Amygdala (tissue), 56 donors: Measurements from ENCODE around the gene CACNG4.
A peak's percentile ranks its signal among the peaks of the same experiment; 100 is the strongest.

ENCODE experiments used
- DNase-seq, 56 donors: peaks; one replicate each; lab custom pipeline; 2025; lab: John Stamatoyannopoulos, UW

Gene CACNG4

DNA sequence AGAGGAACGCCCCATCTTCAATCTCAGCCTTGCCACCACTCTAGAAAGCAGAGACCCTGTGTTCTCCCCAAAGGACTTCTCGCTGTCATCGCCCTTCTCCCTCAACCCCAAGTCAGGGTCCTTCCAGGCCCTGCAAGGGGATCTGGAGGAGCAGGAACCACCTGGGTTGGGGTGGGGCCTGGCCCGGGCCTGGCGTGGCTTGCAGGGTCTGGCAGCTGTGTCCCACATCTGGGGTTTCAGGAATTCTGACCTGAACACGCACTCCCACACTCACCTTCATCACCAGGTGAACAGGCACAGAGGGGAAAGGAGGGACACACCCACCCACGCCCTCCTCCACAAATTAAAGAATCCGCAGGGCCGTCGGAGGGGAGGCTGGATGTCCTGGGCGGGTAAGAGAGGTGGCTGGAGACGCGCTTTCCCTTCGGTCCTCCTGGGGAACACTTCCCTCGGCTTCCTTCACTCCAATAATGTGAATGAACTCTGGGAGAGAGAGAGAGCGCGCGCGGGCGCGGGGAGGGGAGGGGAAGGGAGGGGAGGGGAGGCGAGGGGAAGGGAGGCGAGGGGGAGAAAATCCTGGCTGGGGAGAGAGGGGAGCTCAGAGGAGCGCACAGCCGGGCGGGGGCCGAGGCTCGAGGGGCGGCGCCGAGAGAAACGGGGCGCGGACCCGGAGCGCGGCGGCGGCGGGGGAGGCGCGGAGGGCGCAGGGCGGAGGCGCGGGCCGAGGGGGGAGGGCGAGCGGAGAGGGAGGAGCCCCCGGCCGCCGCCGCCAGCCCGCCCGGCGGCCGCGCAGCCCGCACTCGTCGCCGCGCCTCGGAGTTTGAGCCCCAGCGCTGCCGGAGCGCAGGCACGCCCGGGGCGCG, at the start of gene CACNG4:
TSS of gene CACNG4 (plus strand) at position 799 of the 863 bp plus-strand sequence. CDS start 205 bp downstream, outside the sequence.
- DNase-seq = peak in 8 of 56 donors; percentile 7 to 52 (median 25)

DNA sequence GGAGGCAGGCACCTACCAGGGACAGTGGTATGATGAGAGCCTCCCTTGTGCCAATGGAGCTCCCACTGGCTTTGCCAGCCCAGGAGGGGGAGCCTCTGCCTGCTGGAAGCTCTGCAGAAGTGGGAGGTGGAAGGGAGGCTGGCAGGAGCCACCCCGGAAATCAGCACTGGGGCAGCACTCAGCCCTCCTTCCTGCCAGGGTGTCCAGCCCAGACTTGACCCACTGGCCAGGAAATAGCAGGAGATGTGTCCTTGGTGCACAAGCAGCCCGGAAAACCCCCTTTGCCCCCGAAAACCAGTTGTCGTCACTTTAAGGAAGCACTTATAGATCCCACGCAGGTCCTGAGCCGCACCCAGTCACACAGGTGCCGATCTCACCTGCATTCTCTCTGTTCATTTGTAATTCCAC, 49.3 kb upstream of the CACNG4 start:
- peak in 2 of 56 donors; percentile 4 to 17 for DNase-seq

DNA sequence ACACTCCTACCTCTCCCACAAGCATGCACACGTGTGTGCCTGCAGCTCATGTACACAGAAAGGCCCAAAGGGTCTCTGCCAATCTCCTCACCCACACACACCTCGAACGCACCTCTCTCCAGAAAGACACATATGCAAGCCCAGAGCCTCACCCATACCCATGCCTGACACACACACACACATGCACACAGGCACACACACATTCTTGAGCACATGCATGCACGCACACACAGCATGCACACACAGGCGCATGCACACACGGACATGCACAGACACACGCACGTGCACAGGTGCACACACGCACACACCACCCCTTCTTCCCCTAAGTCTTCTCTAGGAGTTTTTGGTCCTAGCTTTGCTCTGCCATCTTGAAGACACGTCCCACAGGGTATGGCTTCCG, 48.7 kb upstream of the CACNG4 start:
- no peak for DNase-seq

DNA sequence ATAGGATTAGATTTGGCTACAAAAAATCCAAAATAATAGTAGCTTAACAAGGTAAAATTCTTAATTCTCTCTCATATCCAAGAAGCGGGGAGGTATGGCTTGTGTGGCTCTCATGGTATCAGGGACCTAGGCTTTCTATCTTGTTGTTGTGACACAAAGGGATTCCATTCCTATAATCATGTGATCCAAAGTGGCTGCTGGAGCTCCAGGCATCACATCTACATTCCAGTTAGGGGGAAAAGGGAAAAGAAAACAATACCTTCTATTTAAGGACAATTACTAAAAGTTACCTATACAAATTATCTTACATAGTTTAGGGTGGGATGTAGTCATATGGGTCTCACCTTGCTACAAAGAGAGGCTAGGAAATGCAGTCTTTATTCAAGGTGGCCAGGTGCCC, 47.6 kb upstream of the CACNG4 start:
- no peak for DNase-seq

DNA sequence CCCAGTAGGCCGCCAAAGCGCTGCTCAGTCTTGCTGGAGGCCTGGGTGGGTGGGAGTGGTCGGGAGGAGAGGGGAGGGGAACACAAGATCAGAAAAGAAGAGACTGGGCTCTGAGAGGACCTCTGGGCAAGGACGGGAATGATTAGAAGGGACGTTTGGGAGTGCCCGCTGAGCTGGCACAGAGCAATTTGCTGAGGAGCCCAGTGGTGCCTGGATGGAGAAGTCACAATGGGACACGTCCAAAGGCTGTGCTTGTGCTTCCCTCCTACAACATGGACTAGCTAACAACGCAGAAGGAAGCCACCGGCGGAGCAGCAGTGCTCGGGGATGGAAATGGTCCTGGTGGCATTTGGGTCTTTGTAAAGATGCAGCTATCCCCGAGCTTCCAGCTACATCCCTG, 45.6 kb upstream of the CACNG4 start:
- no peak for DNase-seq

DNA sequence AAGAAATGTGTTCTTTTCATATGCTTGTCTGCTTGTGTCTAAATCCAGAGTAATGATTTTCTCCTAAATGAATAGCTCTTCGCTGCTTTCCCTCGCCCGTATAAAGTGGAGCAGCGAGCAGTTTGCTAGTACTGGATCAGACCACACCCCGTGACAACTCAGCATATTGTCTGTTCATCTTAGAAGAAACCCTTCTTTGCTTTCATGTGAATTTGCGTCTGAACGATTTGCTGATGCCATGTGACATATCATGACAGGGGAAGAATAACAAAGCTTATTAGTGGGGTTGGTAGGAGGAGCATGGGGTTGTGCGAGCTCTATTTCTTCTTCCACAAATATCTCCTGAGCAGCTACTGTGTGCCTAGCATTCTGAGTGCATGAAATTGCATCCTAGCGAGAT, 44.1 kb upstream of the CACNG4 start:
- DNase-seq = no peak

DNA sequence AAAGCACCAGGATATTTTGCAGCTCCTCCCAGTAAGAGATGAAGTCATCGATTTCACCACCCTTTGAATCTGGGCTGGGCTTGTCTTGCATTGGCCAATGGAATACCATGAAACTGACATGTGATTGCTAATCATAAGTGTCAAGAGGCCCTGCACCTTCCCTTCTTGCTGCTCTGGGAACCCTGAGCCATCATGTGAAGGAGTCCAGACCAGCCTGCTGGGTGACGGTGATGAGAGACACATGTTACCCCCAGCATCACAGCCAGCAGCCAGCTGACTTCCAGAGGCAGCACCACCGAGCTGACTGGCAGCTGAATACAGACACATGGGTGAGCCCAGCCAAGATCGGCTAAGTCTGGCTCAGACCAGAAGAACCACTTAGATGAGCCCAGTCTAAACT, 43.6 kb upstream of the CACNG4 start:
- no peak for DNase-seq

DNA sequence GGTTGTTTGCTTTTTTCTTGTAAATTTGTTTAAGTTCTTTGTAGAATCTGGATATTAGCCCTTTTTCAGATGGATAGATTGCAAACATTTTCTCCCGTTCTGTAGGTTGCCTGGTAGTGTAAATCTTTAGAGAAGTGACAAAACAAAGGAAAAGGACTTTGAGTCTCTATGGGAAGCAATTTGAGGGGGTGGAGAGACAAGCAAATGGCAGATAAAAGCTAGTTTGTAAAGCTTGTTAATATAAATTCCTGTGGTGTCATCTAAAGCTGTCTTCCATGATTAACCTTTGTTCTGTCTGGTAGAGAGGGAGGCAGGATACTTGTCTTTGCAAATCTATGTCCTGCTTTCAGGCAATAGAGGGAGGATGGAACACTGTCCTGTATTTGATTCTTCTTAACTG, 40.6 kb upstream of the CACNG4 start:
- DNase-seq = no peak

DNA sequence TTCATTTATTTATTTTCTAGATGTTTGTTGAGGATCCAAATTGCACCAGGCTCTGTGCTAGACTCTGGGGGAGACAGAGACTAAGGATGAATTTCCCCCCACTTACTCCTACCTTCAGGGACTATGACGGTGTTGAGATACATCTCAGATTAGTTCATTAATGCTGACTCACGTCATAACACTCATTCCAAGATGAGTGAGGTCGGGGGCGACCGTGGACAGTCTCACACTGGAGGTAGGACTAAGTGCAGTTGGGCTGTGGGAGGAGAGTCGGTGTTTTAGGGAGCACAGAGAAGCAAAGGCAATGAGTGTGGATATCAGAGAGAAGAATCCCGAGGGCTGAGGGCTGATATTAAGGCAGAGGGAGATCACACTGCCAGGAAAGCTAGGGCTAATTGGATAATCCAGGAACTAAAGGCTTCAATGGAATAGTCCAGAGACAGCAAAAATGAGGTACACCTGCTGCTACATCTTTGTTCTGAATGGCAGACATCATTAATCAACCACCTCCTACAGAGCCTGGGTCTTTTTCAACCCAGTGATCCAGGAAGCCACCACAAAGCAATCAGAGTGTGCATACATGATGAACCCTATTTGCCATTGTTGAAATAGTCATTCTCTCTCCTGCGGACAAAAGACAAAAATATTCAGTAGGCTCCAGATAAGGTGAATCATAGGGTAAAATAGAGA, 38.6 kb upstream of the CACNG4 start:
- no peak for DNase-seq

DNA sequence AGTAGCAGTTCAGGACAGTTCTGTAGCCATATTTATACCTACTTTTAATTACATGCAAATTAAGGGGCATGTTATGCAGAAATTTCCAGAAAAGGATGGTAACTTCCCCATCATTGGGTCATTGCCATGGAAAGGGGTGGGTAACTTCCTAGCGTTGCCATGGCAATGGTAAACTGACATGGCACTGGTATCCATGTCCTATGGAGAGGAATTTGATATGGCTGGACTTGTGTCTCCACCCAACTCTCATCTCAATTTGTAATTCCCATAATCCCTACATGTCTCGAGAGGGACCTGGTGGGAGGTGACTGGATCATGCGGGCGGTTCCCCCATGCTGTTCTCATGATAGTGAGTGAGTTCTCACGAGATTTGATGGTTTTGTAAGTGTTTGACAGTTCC, 35.6 kb upstream of the CACNG4 start:
- DNase-seq = no peak

DNA sequence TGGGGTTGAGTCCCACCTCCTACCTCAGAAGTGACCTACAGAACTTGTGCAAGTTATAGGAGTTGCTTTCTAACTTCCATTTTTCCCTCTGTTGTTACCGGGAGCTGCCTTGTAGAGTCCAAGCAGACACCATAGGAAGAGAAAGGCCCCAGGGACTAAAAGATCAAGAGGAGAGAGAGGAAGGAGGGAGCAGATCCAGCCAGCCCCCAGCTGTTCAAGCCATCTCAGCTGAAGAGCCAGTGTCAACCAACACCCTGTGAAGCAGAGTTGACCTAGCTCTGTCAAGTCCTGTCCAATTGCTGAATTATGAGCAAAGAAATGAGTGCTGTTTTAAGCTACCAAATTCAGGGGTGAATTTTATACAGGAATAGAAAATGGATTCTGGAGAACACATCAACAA, 34.9 kb upstream of the CACNG4 start:
- DNase-seq = no peak

DNA sequence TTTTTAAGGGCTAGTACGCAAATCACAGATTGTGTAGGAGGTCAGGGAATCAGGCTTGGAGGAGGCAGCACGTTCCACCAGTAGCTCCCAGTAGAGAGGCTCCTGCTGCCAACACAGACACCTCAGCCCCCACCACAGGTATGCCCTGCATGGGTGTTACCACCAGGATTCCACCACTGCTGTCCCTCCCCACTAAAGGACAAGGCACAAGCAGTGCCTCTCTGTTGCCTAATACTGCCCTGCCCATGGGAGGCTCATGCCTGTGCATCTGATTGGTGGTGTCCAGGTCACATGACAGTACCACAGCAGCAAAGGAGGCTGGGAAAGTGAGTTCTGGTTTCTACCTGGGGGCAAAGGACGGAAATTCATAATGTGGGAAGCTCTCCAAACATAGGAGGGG, 33.6 kb upstream of the CACNG4 start:
- peak in 3 of 56 donors; percentile 6 to 16 (median 7) for DNase-seq

DNA sequence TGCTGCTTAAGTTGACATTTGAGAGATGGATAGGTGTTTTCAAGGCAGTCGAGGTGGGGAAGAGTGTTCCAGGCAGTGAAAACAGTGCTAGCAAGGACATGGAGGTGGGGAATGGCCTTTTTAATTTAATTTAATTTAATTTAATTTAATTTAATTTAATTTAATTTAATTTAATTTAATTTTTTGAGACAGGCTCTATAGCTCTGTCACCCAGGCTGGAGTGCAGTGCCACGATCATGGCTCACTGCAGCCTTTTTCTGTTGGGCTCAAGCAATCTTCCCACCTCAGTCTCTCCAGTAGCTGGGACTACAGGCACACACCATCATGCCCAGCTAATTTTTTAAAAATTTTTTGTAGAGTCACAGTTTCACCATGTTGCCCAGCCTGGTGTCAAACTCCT, 32.2 kb upstream of the CACNG4 start:
- DNase-seq = no peak

DNA sequence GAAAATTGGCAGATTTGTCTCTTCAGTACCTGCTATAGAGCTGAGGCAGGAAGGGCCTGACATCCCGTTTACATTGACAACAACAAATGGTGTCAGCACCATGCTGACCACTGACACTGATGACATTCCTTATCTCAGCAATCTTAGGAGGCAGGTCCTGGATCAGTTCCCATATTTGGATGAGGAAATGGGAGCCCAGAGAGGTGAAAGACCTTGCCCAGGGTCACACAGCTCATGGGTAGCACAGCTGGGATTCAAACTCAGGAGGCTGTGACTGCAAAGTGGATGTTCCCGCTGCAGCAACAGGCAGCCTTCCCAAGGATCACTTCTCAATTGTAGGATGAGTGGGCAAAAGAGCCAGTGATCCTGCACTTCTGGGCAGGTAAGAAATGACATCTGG, 30.5 kb upstream of the CACNG4 start:
- DNase-seq = no peak

DNA sequence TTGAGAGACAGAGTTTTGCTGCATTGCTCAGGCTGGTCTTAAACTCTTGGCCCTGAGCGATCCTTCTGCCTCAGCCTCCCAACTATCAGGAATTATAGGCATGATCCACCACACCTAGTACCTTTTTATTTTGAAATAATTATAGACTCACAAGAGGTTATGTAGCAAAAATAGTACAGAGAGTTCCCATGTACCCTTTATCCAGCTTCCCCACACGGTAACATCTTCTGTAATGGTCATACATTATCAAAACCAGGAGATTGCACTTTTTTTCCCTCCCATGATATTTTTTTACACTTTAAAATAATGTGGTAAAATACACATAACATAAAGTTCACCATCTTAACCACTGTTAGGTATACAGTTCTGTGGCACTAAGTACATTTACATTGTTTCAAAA, 28.8 kb upstream of the CACNG4 start:
- DNase-seq = no peak

DNA sequence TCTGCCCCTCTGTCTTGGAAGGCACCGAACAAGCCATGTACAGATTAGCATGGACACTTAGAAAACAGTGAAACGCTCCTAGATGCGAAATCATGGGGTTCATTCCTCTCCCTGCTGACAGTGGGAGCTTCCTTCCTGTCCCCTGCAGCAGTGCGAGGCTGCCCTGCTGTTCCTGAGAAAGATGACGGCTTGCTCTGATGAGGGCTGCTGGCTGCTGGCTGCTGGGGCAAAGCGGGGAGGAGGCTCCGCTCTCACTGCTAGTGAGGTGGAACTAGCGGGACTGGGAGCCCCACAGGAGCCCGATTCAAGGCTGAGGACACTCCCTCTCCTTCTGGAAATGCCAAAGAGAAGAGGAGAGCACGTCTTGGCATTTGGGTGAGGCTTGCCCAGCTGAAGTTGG, 25.9 kb upstream of the CACNG4 start:
- no peak for DNase-seq

DNA sequence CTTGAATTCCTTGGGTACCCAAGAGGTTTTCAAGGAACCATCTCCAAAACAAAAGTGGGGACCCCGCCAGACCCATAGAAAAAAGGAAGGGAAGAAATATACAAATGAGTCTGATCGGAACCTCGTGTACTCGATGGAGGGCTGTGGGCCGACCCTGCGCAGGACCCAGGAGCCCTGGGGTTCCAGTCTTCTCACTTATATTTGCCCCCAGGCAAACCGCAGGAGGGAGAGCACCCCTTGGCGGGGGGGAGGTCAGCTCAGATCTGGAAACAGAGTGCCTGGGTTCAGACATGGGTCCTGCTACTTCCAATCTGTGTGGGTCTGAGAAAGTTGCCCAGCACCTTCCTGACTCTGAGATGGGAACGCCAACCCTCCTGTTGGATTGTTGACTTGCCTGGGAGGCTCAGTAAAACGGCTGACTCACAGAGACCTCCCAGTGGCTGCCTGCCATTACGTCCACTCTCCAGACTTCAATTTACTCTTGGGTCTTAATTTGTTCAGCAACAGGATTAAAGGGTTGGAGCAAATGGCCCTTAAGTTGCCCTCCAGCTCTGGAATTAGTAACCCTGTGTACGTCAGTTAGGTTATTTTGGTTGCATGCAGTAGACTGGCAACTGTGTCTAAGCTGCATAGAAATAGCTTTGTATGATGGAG, 24.9 kb upstream of the CACNG4 start:
- DNase-seq = no peak

DNA sequence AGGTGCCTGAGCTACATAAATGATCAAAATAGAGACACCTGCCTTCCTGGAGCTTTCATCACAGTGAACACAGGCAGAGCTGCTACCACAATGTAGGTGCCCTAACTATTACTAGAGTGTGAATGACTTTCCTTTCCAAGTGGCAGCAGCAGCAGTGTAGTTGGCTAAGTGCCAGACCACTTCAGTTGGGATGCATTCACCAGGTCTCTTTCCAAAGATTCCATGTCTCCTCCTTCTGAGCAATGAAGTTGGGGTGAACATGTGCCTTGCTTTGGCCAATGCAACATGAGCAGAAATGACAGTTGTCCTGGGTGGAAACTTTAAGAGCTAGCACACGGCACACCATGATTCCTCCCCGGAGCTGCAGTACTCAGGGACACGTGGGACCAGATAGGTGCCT, 23.3 kb upstream of the CACNG4 start:
- DNase-seq = no peak

DNA sequence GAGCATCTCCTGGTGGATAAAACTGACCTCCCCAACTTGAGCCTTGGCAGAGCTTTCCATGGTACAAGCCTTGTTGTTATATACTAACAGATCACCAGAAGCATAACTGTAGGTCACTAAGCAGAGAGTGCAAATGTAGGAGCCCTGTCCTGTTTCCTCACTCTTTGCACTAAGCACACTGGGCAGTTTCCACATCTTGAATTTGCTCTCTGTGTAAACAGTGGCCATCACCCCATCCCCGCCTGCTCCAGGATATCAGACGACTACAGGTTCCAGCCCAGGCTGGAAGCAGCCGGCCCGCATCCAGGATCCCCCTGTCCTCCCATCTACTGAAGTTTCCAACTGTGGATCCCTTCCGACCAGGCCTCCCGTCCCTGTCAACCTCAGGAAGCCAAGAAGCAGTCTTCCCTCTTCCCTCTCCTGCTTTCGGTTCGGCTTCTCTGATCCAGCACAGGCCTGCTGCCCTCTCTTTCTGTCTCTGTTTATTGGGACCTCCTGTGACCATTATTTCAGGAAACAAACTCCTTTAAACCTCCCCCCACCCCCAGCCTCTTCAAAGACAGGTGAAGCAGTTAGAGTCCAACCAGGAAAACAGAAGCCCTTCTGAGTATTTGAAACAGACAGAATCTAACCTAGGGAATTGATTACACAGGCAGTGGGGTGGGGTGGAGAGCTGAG, 22.6 kb upstream of the CACNG4 start:
- no peak for DNase-seq

DNA sequence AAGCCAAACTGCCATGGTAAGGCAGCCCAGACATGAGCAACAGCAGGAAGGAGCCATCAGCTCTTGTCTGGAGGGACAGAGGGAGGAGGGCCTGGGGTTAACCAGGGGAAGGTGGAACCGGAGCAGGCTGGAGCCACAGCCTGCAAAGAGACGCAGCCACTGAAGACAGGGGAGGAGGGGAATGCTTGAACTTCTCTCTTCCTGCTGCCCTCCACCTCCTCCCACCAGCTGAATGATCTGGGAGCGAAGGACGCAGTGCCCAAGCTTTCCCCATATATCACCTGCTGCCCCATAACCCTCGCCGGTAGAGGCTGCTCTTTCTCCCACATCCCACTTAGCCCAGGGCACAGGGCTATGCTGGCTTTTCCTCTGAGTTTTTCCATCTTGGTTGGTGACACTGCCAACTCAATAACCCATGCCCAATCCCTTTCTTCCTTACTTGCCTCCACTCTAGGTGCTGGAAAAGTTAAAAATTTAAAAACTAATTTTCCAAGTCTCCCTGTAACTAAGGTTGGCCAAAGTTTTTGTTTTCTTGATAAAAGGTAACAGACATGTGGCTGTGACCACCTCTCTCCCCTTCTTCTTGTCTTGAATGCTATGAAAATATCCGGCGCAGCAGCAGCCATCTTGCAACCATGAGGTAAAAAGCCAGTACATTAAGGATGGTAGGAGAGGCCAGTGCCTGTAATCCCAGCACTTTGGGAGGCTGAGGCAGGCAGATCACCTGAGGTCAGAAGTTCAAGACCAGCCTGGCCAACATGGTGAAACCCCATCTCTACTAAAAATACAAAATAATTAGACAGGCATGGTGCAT, 21.8 kb upstream of the CACNG4 start:
- DNase-seq = no peak
